Adrenal gland (tissue), 12 donors: ENCODE measurements around the gene HVCN1. TPM values are rescaled to one million over a fixed set of nuclear protein-coding genes. Genes with fewer than 3 reads are reported as not detected.
"Not testable (repeated sequence)": the region's sequence is repeated elsewhere in the genome, so short reads cannot be mapped to it uniquely, and the experiment has no call there.

Experiments
- DNase-seq, 7 donors: peaks; one replicate each; pipeline ENCODE4 v3.0.0-alpha.2; 2019 to 2020
- H3K27ac ChIP-seq, 5 donors: fragments of 200-600 bp; sonication (generic) in 4 of 5; 1 replicate in 3 of 5; 2 replicates in 2 of 5; pipeline versions ENCODE4 v1.5.1 to v1.8.0; 2016 to 2020; ENCODE audit warnings: mild to moderate bottlenecking in 1 of 5
- H3K27me3 ChIP-seq: fragments of 200-600 bp; 2 replicates; pipeline ENCODE4 v1.8.0; 2021
- H3K36me3 ChIP-seq, 2 donors: fragments of 200-600 bp; replicated peaks in 1 of 2; 1 replicate in 1 of 2; 2 replicates in 1 of 2; pipeline versions ENCODE4 v1.5.1 to v1.8.0; 2018 to 2022
- H3K4me1 ChIP-seq, 2 donors: fragments of 200-600 bp; replicated peaks in 1 of 2; 1 replicate in 1 of 2; 2 replicates in 1 of 2; pipeline versions ENCODE4 v1.5.1 to v1.8.0; 2018 to 2021
- H3K4me3 ChIP-seq, 4 donors: fragments of 200-600 bp; sonication (generic) in 3 of 4; one replicate each; pipeline ENCODE4 v1.5.1; 2016 to 2018
- H3K9me3 ChIP-seq, 3 donors: fragments of 200-600 bp; sonication (generic) in 1 of 3; replicated peaks in 1 of 3; 1 replicate in 2 of 3; 2 replicates in 1 of 3; pipeline versions ENCODE4 v1.5.1 to v1.8.0; 2016 to 2021
- CTCF ChIP-seq, 6 experiments: fragments of 450-650 bp in 4 of 6; fragments of 200-600 bp in 2 of 6; sonication (generic) in 1 of 6; IDR thresholded peaks; 1 replicate in 5 of 6; 2 replicates in 1 of 6; pipeline versions ENCODE4 v1.5.1 to v1.8.0; 2016 to 2021; ENCODE audit warnings: antibody characterized with exemption in 6 of 6, mild to moderate bottlenecking in 2 of 6, moderate library complexity in 1 of 6
- POLR2A ChIP-seq, 2 donors: fragments of 450-650 bp; IDR thresholded peaks; one replicate each; pipeline ENCODE4 v1.6.1; 2017; ENCODE audit warnings: antibody characterized with exemption in 2 of 2, mild to moderate bottlenecking in 2 of 2, moderate library complexity in 1 of 2
- WGBS, 4 donors: extraction: QIAGEN DNeasy Blood & Tissue Kit in 2 of 4; methylation state at CpG; one replicate each; pipeline versions ENCODE4 v1.1.5 to v1.1.7; 2013 to 2017; 5-methylcytosine and 5-hydroxymethylcytosine counted together
- intact Hi-C, 2 donors: fragments of 100-400 bp; cut with DNase I; formaldehyde crosslinking; loops; one replicate each; pipeline versions ENCODE4 v1.14.1 to v1.15.0; 2022 to 2023
- polyA plus RNA-seq, 3 donors: library from polyadenylated mRNA; stranded (reverse); fragments of 200-250 nt in 2 of 3; fragments of 350-450 nt in 1 of 3; fragmentation: Illumina TruSeq in 1 of 3; extraction: RNeasy Lipid Tissue Mini Kit (QIAGEN cat#74804) in 1 of 3; gene quantifications; one replicate each; pipeline ENCODE4 v1.2.3, GENCODE V29; 2013 to 2014
- total RNA-seq, 9 donors: library from RNA; depleted of rRNA in 4 of 9; stranded (reverse); fragments of >200 nt in 4 of 9; fragments of 120-200 nt in 1 of 9; fragmentation: NEBNext Ultra II Directional in 1 of 9; extraction: Animal tissue kit (Norgen Biotek cat#: 25700) in 1 of 9; gene quantifications; one replicate each; pipeline versions ENCODE4 v1.1.0 to v1.2.4, GENCODE V29; 2013 to 2023
- donor health status: healthy with polysubstance abuse.
- donor health status: Bipolar disorder and iron deficiency.
- donor health status: DM: yes; HTN: yes; CAD: no.
- donor health status: DM: no; HTN: no; CAD: no.
- donor health status: DM: no; HTN: no; CAD: no.
- donor health status: DM: yes; HTN: yes; CAD: no.

Gene HVCN1
- total and polyA plus RNA-seq, 12 donors = 5.7 to 71.0 (median 12.7) TPM

- DNase-seq = no peak
- no peaks in the 10 kb centered on the region for H3K4me1 ChIP-seq
- H3K27ac ChIP-seq = no peak overlapping the region
- intact Hi-C loops = no loop called here
- H3K36me3 ChIP-seq = peaks cover 0 to 3% of the 10 kb centered on the region in 2 donors
- H3K4me3 ChIP-seq = no peak overlapping the region
- TF ChIP-seq POLR2A (IDR thresholded peaks at IDR 0.05) (no peak), CTCF (IDR thresholded peaks at IDR 0.05) (no peak)
- H3K27me3 ChIP-seq = no peaks in the 10 kb centered on the region
- no peaks in the 10 kb centered on the region for H3K9me3 ChIP-seq
- WGBS, 4 donors = 69 to 79% (median 73%) methylated on average over 9 of the region's 9 CpGs
Measured at GRCh38 chr12:110658242-110658641, 30.7 kb downstream of the HVCN1 start.

- Histone ChIP-seq H3K4me1 (no peaks in the 10 kb centered on the region), H3K27me3 (no peaks in the 10 kb centered on the region), H3K36me3 (peaks cover 0 to 3% of the 10 kb centered on the region in 2 donors), H3K4me3 (no peak overlapping the region), H3K9me3 (no peaks in the 10 kb centered on the region), H3K27ac (no peak overlapping the region)
- 73 to 78% (median 78%) methylated on average over 7 to 9 of the region's 9 CpGs for WGBS, 4 donors
- TF ChIP-seq CTCF (IDR thresholded peaks at IDR 0.05) (no peak), POLR2A (IDR thresholded peaks at IDR 0.05) (no peak)
- no peak for DNase-seq
- intact Hi-C loops = no loop called here
Measured at GRCh38 chr12:110657747-110658146, 31.2 kb downstream of the HVCN1 start.

GRCh38 chr12:110656071-110656655, 32.8 kb downstream of the HVCN1 start:
- Histone ChIP-seq H3K9me3 (no peaks in the 10 kb centered on the region), H3K36me3 (peaks cover 0 to 6% of the 10 kb centered on the region in 2 donors), H3K4me1 (no peaks in the 10 kb centered on the region), H3K4me3 (no peak overlapping the region), H3K27me3 (no peaks in the 10 kb centered on the region), H3K27ac (no peak overlapping the region)
- intact Hi-C loops = no loop called here
- TF ChIP-seq CTCF (IDR thresholded peaks at IDR 0.05) (no peak), POLR2A (IDR thresholded peaks at IDR 0.05) (no peak)
- no peak for DNase-seq
- 69 to 84% (median 79%) methylated on average over 9 to 11 of the region's 11 CpGs for WGBS, 4 donors

- H3K27me3 ChIP-seq, H3K9me3 ChIP-seq, DNase-seq, H3K27ac ChIP-seq, intact Hi-C loops, H3K4me3 ChIP-seq, H3K4me1 ChIP-seq: not testable (repeated sequence)
- 89 to 94% (median 91%) methylated on average over 10 of the region's 10 CpGs for whole genome bisulfite sequencing, 4 donors
- peaks cover 0 to 20% of the 10 kb centered on the region in 2 donors for H3K36me3 ChIP-seq
Measured at GRCh38 chr12:110654238-110654637, 34.7 kb downstream of the HVCN1 start.

- Histone ChIP-seq H3K36me3 (peaks cover 0 to 45% of the 10 kb centered on the region in 2 donors), H3K4me1 (no peaks in the 10 kb centered on the region), H3K27me3 (no peaks in the 10 kb centered on the region), H3K4me3 (no peak overlapping the region), H3K27ac (no peak overlapping the region), H3K9me3 (no peaks in the 10 kb centered on the region)
- intact Hi-C loops = no loop called here
- TF ChIP-seq CTCF (IDR thresholded peaks at IDR 0.05) = no peak
- no peak for TF ChIP-seq POLR2A (IDR thresholded peaks at IDR 0.05)
- no peak for DNase-seq
- WGBS, 4 donors = 83 to 89% (median 84%) methylated on average over 11 of the region's 11 CpGs
Measured at GRCh38 chr12:110649341-110649847, 39.5 kb downstream of the HVCN1 start.
